ENCODE data around the gene FRMD8. TPM values are rescaled to one million over a fixed set of nuclear protein-coding genes. Genes with fewer than 3 reads are reported as not detected.

FRMD8 gene
- total and polyA plus RNA-seq, 9 of the 15 experiments (the other 6 are each of a cell fraction or from before 2014, with no cell fraction given), result 4.5 to 54.5 (median 15.8) TPM

DNA sequence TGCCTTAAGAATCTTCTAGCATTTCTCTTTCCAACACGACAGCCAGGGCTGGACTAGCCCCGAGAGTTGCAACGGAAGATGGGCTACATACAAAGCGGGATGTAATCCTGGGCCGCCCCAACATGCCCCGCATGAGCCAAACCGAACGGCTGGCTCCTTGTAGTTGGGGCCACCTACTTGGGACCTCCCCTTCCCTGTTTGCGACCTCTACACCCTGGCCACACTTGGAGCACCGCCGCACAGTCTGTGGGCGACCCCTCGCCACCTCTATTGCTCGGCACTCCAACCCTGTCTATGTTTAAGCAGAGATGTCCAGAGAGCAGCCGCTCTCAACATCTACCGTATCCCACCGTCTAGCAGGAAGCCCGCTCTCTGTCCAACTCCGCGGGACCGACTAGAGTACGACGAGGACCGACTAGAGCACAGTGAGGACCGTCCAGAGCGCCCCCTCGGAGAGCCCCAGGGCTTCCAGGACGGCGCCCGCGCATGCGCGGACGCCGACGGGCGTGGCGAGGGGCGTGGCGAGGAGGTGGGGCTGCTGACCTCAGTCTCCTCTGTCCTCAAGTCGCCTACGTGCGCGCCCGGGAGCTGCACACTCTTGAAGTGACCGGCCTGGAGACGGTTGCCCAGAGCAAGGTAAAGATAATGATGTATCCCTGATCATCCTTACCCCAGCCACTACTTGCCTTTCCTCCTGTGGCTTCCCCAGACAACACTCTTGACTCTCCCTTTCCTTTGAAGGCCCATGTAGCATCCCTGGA, 68.4 kb downstream of the FRMD8 start (continued):
- TF ChIP-seq, protein P1, sequence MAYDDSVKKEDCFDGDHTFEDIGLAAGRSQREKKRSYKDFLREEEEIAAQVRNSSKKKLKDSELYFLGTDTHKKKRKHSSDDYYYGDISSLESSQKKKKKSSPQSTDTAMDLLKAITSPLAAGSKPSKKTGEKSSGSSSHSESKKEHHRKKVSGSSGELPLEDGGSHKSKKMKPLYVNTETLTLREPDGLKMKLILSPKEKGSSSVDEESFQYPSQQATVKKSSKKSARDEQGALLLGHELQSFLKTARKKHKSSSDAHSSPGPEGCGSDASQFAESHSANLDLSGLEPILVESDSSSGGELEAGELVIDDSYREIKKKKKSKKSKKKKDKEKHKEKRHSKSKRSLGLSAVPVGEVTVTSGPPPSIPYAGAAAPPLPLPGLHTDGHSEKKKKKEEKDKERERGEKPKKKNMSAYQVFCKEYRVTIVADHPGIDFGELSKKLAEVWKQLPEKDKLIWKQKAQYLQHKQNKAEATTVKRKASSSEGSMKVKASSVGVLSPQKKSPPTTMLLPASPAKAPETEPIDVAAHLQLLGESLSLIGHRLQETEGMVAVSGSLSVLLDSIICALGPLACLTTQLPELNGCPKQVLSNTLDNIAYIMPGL (CRISPR knock-in tag; IDR thresholded peaks at IDR 0.05), result no peak
- TF ChIP-seq NBN (IDR thresholded peaks at IDR 0.05; ENCODE audit: low read depth) (no peak), NFRKB (IDR thresholded peaks at IDR 0.05; ENCODE audit: low read depth) (0 out of 2 replicates have a peak, but pooled peaks have one; percentile 32), SAFB (IDR thresholded peaks at IDR 0.05; ENCODE audit: borderline replicate concordance, low read depth, low read length) (no peak), TCF3 (CRISPR knock-in tag; IDR thresholded peaks at IDR 0.05) (no peak), CHD2 (IDR thresholded peaks at IDR 0.05; ENCODE audit: low read depth, low read length) (0 out of 2 replicates have a peak, but pooled peaks have one; percentile 11), MEIS2 (IDR thresholded peaks at IDR 0.05; ENCODE audit: partially characterized antibody) (peak; percentile 86)
- TF ChIP-seq, protein P2, sequence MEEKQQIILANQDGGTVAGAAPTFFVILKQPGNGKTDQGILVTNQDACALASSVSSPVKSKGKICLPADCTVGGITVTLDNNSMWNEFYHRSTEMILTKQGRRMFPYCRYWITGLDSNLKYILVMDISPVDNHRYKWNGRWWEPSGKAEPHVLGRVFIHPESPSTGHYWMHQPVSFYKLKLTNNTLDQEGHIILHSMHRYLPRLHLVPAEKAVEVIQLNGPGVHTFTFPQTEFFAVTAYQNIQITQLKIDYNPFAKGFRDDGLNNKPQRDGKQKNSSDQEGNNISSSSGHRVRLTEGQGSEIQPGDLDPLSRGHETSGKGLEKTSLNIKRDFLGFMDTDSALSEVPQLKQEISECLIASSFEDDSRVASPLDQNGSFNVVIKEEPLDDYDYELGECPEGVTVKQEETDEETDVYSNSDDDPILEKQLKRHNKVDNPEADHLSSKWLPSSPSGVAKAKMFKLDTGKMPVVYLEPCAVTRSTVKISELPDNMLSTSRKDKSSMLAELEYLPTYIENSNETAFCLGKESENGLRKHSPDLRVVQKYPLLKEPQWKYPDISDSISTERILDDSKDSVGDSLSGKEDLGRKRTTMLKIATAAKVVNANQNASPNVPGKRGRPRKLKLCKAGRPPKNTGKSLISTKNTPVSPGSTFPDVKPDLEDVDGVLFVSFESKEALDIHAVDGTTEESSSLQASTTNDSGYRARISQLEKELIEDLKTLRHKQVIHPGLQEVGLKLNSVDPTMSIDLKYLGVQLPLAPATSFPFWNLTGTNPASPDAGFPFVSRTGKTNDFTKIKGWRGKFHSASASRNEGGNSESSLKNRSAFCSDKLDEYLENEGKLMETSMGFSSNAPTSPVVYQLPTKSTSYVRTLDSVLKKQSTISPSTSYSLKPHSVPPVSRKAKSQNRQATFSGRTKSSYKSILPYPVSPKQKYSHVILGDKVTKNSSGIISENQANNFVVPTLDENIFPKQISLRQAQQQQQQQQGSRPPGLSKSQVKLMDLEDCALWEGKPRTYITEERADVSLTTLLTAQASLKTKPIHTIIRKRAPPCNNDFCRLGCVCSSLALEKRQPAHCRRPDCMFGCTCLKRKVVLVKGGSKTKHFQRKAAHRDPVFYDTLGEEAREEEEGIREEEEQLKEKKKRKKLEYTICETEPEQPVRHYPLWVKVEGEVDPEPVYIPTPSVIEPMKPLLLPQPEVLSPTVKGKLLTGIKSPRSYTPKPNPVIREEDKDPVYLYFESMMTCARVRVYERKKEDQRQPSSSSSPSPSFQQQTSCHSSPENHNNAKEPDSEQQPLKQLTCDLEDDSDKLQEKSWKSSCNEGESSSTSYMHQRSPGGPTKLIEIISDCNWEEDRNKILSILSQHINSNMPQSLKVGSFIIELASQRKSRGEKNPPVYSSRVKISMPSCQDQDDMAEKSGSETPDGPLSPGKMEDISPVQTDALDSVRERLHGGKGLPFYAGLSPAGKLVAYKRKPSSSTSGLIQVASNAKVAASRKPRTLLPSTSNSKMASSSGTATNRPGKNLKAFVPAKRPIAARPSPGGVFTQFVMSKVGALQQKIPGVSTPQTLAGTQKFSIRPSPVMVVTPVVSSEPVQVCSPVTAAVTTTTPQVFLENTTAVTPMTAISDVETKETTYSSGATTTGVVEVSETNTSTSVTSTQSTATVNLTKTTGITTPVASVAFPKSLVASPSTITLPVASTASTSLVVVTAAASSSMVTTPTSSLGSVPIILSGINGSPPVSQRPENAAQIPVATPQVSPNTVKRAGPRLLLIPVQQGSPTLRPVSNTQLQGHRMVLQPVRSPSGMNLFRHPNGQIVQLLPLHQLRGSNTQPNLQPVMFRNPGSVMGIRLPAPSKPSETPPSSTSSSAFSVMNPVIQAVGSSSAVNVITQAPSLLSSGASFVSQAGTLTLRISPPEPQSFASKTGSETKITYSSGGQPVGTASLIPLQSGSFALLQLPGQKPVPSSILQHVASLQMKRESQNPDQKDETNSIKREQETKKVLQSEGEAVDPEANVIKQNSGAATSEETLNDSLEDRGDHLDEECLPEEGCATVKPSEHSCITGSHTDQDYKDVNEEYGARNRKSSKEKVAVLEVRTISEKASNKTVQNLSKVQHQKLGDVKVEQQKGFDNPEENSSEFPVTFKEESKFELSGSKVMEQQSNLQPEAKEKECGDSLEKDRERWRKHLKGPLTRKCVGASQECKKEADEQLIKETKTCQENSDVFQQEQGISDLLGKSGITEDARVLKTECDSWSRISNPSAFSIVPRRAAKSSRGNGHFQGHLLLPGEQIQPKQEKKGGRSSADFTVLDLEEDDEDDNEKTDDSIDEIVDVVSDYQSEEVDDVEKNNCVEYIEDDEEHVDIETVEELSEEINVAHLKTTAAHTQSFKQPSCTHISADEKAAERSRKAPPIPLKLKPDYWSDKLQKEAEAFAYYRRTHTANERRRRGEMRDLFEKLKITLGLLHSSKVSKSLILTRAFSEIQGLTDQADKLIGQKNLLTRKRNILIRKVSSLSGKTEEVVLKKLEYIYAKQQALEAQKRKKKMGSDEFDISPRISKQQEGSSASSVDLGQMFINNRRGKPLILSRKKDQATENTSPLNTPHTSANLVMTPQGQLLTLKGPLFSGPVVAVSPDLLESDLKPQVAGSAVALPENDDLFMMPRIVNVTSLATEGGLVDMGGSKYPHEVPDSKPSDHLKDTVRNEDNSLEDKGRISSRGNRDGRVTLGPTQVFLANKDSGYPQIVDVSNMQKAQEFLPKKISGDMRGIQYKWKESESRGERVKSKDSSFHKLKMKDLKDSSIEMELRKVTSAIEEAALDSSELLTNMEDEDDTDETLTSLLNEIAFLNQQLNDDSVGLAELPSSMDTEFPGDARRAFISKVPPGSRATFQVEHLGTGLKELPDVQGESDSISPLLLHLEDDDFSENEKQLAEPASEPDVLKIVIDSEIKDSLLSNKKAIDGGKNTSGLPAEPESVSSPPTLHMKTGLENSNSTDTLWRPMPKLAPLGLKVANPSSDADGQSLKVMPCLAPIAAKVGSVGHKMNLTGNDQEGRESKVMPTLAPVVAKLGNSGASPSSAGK (IDR thresholded peaks at IDR 0.05), result peak; percentile 29; the same call in 1 of the 2 replicates
- TF ChIP-seq, protein P3, sequence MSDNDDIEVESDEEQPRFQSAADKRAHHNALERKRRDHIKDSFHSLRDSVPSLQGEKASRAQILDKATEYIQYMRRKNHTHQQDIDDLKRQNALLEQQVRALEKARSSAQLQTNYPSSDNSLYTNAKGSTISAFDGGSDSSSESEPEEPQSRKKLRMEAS (CRISPR knock-in tag; IDR thresholded peaks at IDR 0.05), result peak; percentile 35; the same call in 1 of the 2 replicates
- TF ChIP-seq, protein P4, sequence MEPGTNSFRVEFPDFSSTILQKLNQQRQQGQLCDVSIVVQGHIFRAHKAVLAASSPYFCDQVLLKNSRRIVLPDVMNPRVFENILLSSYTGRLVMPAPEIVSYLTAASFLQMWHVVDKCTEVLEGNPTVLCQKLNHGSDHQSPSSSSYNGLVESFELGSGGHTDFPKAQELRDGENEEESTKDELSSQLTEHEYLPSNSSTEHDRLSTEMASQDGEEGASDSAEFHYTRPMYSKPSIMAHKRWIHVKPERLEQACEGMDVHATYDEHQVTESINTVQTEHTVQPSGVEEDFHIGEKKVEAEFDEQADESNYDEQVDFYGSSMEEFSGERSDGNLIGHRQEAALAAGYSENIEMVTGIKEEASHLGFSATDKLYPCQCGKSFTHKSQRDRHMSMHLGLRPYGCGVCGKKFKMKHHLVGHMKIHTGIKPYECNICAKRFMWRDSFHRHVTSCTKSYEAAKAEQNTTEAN (CRISPR knock-in tag; IDR thresholded peaks at IDR 0.05), result no peak
- TF ChIP-seq, protein P5, sequence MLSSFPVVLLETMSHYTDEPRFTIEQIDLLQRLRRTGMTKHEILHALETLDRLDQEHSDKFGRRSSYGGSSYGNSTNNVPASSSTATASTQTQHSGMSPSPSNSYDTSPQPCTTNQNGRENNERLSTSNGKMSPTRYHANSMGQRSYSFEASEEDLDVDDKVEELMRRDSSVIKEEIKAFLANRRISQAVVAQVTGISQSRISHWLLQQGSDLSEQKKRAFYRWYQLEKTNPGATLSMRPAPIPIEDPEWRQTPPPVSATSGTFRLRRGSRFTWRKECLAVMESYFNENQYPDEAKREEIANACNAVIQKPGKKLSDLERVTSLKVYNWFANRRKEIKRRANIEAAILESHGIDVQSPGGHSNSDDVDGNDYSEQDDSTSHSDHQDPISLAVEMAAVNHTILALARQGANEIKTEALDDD (IDR thresholded peaks at IDR 0.05), result no peak

Data from K562 (cell line).